ENCODE results near the gene EXOC6.
A peak's percentile ranks its signal among the peaks of the same experiment; 100 is the strongest.

DNA sequence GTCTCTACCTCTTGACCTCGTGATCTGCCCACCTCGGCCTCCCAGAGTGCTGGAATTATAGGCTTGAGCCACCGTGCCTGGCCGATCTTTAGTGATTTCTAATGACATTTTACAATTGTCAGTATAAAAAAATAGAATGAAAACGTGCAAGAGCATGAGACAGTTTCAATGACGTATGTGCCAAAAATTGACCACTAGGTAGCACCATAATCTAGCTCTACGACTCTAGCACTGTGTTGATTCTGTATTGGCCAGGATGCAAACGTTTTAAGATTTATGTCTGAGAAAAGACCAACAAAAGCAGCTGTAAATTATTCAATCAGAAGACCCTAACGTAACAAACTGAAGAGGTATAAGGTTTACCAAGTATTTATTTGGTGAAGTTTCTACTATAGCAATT, 25.4 kb upstream of the EXOC6 start:
- TF ChIP-seq POLR2A (IDR thresholded peaks at IDR 0.05; ENCODE audit: low read depth) (no peak), POLR2AphosphoS5 (IDR thresholded peaks at IDR 0.05) (no peak), EP300 (IDR thresholded peaks at IDR 0.05) (no peak)
- TF ChIP-seq, protein P1, sequence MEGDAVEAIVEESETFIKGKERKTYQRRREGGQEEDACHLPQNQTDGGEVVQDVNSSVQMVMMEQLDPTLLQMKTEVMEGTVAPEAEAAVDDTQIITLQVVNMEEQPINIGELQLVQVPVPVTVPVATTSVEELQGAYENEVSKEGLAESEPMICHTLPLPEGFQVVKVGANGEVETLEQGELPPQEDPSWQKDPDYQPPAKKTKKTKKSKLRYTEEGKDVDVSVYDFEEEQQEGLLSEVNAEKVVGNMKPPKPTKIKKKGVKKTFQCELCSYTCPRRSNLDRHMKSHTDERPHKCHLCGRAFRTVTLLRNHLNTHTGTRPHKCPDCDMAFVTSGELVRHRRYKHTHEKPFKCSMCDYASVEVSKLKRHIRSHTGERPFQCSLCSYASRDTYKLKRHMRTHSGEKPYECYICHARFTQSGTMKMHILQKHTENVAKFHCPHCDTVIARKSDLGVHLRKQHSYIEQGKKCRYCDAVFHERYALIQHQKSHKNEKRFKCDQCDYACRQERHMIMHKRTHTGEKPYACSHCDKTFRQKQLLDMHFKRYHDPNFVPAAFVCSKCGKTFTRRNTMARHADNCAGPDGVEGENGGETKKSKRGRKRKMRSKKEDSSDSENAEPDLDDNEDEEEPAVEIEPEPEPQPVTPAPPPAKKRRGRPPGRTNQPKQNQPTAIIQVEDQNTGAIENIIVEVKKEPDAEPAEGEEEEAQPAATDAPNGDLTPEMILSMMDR (IDR thresholded peaks at IDR 0.05) = peak in 2 of 3 experiments; percentile 9 to 12
